NCI-H1105 treated with DMSO at 0.1 percent for 48 hours (cell line): ENCODE results near the gene PARD3.
"Not testable (repeated sequence)": the region's sequence is repeated elsewhere in the genome, so short reads cannot be mapped to it uniquely, and the experiment has no call there.

Experiments used
- DNase-seq: peaks from one replicate; lab custom pipeline; 2025; lab: John Stamatoyannopoulos, UW

PARD3 gene

DNA sequence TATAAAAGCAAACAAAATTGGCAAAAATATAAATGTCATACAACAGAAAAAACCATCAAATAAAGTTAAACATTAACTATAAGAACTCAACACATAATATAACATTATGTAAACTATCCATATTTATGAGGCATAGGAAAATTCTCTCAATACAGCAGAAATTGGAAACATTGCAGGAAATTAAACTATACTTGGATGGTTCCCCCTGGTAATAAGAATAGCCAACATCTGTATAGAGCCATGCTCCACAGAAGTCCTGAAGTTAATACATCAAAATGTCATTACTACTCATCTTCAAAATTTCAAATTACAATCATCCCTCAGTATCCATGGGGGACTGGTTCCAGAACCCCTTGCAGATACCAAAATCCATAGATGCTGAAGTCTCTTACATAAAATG is 350.5 kb downstream of the PARD3 start:
- DNase-seq = no peak

DNA sequence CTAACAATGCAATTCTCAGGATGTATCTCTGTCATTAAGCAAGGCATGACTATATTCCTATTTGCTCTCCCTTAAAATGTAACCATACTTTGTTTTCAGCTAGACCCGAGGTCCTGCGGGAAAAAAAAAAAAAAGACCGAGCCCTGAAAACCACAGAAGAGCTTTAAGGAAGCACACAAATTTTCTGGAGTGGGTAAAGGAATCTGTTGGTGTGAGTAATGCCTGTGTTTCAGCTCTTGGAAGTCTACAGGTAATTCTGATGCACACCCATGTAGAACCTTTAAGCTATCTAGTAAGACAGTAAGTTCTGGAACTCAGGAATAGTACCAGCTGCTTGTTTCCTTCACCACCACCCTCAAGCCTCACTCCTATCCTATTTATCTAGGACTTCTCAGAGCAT is 351.1 kb downstream of the PARD3 start:
- no peak for DNase-seq

DNA sequence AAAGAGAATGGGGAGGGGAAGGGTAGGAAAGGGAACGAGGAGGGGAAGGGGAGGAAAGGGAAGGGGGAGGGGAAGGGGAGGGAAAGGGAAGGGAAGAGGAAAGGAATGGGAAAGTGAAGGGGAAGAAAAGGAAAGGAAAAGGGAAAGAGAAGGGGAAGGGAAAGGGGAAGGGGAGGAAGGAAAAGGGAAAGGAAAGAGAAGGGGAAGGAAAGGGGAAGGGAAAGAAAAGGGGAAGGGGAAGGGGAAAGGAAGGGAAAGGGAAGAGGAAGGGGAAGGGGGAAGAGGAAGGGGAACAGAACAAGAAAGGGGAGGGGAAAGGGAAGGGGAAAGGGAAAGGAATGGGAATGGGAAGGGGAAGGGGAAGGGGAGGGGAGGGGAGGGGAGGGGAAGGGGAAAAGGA is 352.1 kb downstream of the PARD3 start:
- DNase-seq = no peak

DNA sequence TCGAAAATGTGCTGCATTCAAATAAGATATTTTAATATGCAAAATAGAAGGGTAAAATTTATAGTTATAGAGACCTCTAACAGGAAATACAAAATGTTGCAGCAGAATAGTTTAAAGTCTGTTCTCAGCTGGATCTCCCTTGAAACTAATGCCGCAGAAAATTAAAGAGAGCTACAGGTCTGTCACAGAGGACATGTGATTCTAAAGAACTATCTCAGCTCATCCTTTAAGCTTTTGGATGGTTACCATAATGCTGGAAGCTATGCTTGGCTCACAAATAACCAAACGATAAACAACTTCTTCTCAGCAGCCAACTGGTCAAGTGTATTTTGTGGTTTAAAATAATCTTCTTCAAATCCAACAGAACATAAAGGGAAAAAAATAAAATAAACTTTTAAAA is 353.0 kb downstream of the PARD3 start:
- no peak for DNase-seq

DNA sequence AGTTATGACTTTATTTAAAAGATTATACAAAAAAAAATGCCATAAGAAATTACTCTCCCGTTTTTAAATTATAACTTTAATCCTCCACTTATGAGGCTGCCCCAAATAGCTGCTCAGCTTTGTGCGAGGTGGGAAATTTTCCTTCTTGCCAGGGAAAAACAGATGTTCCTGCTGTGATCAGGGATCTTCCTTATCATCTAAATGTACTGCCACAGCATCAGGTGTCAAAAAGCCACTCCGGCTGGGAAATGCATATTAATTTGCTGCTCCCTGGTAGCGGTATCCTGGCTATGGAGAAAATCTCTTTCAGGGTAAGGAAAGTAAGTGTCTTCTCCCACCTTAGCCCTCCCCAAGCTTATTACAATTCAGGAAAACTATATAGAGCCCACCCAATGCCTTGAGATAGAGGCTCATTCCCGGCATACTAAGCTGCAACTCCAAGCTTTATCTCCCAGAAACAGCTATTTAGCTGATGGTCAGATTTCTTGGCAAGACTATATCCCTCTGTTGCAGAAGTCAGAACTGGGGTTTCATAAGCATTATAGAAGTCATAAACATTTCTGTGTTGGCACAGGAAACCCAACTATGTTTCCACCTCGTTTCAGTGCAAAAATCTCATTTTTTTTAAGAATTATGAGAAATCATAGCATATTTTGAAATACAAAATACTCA is 360.4 kb downstream of the PARD3 start:
- DNase-seq = no peak

DNA sequence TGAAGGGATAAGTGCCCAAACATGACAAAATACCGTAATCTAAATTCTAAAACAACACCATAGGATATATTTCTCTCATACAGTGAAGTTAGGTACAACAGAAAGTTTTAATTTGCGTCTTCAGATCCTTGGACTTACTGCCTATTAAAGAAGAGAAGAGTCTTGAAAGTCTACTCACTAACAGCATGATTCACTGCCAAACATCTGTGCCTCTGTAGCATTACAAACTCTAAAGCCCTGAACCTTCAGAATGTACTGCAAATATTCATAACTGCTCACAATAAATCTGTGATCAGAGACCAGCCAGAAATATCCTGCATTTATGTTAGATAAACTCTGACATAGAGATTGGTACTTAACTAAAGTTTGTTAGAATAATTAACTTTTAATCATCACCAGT is 365.3 kb downstream of the PARD3 start:
- no peak for DNase-seq

DNA sequence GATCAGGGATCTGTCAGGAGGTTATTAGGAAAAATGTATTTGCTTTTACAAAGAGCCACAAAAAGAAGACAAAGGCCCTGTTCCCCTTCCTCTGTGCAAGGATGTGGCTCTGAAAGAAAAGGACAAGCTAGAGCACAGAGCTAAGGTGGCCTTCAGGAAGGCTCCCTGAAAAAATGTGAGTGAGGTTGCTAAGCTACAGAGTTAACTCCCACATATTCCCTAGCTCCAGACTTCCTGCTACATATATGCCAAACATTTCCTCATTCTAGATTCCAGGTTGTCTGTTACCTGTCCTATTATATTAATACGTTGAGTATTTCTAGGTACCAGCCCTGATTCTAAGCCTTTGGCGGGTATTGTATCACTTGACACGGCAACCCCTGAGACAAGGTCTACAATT is 369.0 kb downstream of the PARD3 start:
- no peak for DNase-seq

DNA sequence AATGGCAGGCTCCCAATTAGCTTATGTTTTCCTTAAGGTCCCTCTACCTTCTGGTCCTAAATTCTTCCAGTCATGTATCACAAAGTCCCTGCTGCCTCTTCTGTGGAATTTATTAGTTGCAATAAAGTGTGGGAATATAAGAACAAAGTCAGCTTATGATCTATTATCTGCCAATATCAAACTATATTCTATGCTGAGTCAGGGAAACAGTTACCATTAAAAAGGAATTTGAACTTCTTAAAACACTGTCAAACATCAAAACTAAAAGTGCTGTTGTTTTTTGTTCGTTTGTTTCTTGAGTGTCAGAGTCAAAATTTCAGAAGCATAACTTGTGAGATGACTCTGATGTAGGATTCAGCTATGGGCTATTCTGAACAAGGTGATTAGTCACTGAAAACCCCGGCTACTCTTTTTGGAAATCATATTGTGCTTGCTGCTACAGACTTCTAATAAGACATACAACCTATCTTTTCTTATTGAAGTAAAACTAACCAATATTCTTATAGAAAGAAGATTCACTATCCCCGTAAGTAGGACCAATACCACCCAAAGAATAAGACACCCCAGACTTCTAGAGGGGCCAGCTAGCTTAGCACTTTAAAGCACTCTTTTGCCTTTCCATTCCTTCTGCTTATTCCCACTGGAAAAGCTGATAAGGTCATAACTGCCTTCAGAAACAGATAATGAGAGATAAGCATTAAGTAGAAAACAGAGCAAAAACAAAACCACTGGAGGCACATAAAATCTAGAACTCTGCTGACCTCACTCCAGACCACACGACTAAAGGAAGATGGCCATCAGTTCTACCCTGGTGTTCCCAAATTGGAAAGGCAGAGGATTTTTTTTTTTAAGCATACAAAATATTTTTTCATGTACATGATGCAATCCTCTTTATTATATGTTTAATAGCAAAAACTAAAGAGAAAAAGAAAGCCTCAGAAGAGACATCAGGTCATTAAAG is 370.6 kb downstream of the PARD3 start:
- DNase-seq = no peak

DNA sequence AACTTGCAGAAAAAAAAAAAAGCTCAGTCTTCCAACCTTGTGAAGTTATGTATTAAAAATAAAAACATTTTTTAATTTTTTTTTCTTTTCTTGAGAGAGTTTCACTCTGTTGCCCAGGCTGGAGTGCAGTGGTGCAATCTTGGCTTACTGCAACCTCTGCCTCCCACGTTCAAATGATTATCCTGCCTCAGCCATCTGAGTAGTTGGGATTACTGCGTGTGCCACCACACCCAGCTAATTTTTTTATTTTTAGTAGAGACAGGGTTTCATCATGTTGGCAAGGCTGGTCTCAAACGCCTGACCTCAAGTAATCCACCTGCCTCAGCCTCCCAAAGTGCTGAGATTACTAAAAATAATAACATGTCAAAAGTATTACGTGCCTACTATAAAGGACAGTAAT is 375.7 kb downstream of the PARD3 start:
- not testable (repeated sequence) for DNase-seq

DNA sequence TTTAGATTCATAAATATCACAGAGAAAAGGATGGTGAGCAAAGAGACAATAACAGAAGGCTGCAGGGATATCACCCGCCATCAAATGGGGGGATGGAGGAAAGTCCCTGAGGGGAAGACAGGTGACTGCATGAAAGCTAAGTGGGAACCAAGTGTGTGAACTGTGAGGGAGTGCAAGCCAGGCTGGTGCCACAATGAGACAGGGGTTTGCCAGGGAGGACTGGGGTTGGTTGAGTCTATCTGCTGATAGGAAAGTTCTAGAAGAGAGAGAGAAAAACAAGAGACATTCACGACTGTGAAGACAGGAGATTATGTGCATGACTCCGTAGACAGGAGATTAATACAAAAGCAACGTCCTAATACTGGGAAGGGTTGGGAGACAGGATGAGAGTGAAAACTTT is 376.4 kb downstream of the PARD3 start:
- no peak for DNase-seq

DNA sequence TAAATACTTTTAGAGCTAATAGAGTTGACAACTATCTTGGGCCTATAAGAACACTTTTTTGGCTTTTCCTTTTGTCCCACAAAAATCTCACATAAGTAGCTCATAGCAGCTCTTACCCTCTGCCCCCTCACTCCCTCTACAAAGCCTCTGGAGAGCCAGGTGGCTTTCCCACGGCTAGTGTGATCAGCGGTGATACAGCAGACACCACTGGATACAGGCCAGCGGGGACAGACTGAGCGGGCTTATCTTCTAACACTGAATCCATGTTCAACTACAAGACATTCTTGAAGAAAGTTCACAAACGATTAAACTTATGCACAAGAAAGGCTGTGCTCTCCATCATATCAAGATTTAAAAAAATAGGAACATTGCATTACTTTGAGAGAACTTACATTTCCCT is 377.2 kb downstream of the PARD3 start:
- DNase-seq = no peak

DNA sequence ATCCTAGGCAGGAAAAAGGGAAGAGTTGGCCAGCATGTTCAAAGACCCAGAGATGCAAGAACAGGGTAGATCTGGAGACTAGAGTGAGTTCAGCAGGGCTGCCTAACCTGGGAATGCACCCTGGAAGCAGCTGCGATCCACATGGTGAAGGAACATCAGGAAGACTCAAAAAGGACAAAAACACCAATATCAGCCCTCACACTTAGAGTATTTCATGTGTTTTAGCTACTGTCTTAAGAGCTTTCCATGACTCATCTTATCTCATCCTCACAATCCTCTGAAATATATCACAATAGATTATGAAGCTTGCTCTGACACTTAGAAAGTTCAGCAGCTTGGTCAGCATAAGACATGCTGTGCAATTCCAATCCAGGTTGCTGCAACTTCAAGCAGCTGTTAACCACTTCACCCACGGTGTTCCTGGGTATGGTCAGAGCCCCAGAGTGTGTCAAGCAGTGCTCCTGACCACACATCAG is 380.9 kb downstream of the PARD3 start:
- no peak for DNase-seq

DNA sequence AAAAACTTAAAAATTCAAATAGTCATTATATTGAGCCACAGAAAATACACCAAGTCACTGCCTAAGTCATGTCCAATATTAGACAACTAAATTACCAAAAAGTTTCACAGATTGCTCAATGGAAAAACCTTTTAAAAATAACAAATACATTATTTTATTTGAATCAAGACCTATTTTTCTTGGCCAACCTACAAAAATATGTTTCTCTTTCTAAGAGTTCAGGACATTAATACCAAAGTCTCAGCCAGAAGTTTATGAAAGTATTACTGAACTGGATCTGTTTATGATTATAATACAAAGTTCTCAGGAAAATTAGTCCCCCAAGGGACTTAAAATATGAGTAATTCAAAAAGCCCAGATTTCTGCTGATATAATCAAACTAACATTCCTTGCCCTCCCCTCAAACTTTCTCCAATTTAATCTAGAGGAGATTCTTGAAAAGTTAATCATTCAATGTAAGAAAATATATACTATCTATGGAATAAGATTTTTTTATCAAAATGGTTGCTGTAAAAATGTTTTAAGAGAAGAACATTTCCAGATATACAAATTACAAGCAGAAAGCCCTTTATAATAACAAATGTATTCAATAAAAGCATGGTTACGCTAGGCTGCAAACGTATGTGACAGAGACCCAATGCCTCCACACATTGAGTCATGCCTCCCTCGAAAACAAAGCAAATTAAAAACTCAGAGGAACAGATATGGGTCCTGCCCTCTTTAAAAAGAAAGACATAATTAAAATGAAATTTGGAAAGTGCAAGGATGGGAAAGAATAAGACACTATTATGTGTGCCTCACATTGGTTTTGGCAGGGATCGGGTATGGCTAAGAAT is 381.6 kb downstream of the PARD3 start:
- no peak for DNase-seq

DNA sequence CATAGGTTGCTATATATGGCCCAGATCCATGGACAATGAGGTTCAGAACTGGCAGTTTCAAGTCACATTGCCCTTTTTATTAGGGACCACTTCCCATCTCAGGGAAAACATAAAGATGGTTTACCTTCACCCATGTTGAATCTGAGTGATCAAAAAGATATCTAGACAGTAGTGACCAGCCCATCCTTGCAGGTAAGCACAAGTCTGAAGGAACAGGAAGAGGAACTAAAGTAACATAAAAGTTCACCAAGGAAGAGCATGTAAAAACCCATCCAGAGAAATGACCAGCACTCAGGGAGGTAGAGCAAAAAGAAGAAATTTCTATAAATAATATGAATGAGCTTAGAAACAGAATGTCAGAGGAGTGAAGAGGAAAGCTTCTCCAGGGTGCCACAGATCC is 382.5 kb downstream of the PARD3 start:
- no peak for DNase-seq

DNA sequence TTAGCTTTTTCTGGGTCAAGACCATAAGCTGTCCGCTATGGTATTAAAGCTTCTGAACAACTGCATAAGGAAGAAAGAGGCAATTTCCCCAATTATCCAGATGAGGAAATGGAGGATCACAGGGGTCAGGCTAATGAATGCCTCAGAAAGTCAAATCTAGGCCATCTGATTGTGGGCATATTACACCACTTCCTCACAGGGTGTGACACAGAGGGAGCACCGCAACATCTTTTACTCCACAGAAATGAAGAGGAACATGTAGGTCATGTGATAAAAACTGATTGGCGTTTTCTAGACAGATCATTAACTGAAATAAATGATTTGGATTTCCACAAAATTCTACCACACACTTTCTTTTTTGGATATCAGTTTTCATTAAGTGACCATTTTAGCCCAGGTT is 384.4 kb downstream of the PARD3 start:
- DNase-seq = no peak

DNA sequence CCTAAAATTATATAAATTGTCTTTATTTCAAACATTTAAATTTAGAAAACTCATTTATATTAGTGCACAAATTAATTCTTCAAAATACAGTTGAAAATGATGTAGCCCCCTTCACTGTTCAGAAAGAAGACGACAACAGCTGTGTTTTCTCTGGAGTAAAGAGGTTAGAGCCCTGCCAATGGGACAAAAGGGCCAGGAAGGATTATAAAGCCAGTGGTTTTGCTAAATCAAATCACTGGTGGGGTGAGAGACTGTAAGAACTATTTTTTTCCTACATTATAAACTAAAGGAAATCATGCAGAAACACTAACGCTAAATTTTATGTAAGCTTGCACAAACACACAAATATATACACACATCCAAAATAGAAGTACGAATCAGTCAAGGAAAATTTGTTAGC is 386.6 kb downstream of the PARD3 start:
- DNase-seq = no peak

DNA sequence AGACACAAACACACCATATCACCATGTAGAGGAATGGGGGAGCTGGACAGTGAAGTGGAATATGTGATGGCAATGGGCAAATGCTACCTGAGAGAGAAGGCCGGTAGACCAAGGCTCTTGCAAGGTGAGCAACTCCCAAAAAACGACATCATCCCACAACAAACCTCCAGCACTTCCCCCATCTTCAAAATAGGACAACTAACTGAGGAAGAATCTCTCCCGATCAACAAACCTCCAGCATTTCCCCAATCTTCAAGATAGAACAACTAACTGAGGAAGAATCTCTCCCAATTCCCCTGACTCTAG is 387.2 kb downstream of the PARD3 start:
- no peak for DNase-seq

DNA sequence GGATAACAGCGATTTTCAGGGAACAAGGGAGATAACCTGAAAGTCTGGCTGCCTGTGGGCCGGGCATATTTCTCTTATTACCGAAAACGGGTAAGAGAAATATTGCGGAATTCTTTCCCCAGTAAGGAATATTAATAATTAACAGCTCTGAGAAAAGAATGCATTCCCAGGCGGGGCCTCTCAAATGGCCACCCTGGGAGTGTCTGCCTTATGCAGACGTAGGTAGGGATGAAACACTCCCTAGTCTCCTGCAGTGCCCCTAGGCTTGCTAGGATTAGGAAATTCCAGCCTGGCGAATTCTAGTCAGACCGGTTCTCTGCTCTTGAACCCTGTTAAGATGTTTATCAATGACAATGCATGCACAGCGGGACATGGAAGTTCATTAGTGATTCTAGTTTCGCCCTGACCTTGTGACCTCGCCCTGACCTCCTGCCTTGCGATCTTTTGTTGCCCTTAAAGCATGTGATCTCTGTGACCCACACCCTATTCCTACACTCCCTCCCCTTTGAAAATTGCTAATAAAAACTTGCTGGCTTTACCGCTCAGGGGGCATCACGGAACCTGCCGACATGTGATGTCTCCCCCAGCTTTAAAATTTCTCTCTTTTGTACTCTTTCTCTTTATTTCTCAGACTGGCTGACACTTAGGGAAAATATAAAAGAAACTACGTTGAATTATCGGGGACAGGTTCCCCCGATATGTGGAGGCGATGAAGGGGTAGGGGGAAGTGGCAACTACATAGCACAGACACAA is 387.8 kb downstream of the PARD3 start:
- DNase-seq = not testable (repeated sequence)

DNA sequence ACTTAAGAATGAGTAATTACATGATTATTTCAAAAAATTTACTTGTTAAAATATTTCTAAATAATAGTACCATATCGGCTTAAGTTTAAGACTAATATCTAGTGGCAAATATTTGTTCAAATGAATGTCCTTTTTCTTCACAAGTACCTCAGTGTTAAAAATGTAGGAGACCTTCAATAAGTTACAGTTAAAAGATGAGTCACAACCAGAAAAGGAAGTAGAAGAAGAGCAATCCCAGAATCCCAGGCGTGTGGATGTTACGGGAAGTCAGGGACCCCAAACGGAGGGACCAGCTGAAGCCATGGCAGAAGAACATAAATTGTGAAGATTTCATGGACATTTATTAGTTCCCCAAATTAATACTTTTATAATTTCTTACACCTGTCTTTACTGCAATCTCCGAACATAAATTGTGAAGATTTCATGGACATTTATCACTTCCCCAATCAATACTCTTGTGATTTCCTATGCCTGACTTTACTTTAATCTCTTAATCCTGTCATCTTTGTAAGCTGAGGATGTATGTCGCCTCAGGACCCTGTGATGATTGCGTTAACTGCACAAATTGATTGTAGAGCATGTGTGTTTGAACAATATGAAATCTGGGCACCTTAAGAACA is 388.4 kb downstream of the PARD3 start:
- DNase-seq = not testable (repeated sequence)

DNA sequence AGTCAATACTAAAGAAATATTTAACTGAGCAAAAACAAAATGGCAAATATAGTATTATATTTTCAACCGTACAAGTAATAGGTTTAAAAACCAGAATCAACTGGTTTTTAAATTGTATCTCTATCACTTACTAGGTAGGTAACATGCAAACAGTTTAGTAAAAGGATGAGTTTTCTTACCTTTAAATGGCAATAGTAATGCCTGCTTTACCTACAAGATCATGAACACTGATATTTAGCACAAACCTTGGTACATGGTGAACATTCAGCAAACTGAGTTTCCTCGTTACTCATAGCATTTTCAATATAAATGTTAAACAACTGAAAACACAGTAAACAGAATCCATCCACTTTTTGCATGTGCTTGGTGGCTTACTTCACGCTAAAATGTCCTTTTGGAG is 389.1 kb downstream of the PARD3 start:
- DNase-seq = no peak
